22Rv1 (cell line): ENCODE measurements around the gene SLC22A1.
"Not testable (repeated sequence)": the region's sequence is repeated elsewhere in the genome, so short reads cannot be mapped to it uniquely, and the experiment has no call there.

Experiments
- H3K27ac ChIP-seq: fragments of 450-650 bp; 2 replicates; pipeline ENCODE4 v1.5.1; 2017
- ZFX ChIP-seq: fragments of 450-650 bp; IDR thresholded peaks from 2 replicates; pipeline ENCODE4 v1.6.1; 2017; ENCODE audit warnings: antibody characterized with exemption, borderline replicate concordance
- TF ChIP-seq, protein P1 (sequence below): fragments of 450-650 bp; IDR thresholded peaks from 2 replicates; pipeline ENCODE4 v1.5.1; 2017; ENCODE audit warnings: mild to moderate bottlenecking

SLC22A1 gene

DNA sequence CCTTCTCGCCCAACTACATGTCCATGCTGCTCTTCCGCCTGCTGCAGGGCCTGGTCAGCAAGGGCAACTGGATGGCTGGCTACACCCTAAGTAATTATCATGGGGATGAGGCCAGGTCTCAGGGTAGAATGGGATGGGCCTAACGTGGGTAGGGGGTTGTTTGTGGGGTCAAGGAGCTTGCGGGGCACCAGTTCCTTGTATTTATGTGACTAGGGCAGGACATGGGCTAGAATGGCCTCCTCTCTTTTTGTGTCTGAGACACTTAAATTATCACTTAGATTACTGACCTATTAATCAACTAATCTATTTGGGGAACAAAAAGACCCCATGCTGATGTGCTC lies 10.7 kb downstream of the SLC22A1 start:
- TF ChIP-seq, protein P1, sequence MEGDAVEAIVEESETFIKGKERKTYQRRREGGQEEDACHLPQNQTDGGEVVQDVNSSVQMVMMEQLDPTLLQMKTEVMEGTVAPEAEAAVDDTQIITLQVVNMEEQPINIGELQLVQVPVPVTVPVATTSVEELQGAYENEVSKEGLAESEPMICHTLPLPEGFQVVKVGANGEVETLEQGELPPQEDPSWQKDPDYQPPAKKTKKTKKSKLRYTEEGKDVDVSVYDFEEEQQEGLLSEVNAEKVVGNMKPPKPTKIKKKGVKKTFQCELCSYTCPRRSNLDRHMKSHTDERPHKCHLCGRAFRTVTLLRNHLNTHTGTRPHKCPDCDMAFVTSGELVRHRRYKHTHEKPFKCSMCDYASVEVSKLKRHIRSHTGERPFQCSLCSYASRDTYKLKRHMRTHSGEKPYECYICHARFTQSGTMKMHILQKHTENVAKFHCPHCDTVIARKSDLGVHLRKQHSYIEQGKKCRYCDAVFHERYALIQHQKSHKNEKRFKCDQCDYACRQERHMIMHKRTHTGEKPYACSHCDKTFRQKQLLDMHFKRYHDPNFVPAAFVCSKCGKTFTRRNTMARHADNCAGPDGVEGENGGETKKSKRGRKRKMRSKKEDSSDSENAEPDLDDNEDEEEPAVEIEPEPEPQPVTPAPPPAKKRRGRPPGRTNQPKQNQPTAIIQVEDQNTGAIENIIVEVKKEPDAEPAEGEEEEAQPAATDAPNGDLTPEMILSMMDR: no peak
- no peak for TF ChIP-seq ZFX
- H3K27ac ChIP-seq: no peak overlapping the region

DNA sequence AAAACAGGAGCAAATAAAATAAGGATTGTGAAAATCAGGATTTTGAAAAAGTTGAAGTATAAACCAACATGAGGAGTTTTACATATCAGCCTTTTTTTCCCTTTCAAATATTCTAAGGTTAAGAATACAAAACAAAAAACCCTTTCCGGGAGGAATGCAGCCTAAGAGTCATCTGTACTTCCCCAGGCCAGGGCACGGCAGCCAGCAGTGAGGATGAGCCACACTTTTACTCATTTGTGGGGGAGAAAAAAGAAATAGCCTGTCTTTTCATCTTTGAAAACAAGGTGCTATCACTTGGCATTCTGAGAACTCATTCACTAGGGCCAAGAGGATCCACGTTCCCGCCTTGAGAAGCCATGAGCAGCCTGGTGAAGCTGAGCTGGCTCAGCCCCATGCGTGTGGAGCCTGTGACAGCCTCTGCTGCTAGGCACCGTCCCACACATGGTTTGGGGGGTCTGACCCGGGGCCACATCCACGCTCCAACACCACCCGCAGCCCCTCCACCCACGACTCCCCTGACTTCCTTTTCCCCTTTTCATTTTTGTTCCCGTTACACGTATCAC lies 11.2 kb downstream of the SLC22A1 start:
- H3K27ac ChIP-seq: no peak overlapping the region
- TF ChIP-seq ZFX: no peak
- TF ChIP-seq, protein P1: no peak

DNA sequence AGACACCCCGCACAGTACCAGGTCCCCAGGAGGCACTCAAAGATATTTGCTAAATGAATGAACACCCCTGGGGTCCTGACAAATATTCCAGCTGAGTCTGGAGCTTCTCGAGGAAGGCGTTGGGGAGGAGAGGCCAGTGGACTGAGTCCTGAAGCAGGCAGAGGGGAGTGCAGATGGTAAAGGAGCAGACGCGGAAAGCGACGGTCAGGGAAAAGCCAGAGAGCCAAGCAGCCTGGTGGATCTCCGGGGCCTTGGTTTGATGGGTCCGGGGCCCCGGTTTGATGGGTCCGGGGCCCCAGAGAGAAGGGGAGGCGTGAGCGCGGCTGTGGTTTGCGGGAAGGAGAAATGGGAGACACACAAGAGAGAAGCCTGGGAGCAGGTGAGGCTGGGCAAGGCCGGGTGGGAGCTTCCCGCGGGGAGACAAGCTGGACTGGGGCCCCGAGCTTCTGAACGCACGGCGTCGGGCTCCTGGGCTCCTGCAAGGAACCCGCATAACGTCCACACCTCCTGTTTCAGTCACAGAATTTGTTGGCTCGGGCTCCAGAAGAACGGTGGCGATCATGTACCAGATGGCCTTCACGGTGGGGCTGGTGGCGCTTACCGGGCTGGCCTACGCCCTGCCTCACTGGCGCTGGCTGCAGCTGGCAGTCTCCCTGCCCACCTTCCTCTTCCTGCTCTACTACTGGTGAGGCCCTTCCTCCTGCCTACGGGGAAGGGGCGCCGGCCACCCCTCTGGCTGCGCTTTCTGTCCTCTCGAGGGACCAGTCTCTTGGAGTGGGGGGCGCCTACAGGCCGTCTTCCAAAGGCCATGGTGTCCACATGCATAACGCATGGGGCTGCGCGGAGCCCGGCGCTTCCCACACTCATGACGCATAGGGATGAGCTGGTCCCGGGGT lies 12.1 kb downstream of the SLC22A1 start:
- TF ChIP-seq, protein P1: no peak
- no peak for TF ChIP-seq ZFX
- H3K27ac ChIP-seq: no peak overlapping the region

DNA sequence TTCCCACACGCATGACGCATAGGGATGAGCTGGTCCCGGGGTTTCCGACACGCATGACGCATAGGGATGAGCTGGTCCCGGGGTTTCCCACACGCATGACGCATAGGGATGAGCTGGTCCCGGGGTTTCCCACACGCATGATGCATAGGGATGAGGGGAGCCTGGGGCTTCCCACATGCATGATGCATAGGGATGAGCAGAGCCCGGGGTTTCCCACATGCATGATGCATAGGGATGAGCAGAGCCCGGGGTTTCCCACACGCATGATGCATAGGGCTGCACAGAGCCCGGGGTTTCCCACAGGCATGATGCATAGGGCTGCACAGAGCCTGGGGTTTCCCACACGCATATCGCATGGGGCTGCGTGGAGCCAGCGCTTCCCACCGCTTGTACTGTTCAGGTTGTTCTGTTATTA lies 12.7 kb downstream of the SLC22A1 start:
- H3K27ac ChIP-seq: not testable (repeated sequence)

DNA sequence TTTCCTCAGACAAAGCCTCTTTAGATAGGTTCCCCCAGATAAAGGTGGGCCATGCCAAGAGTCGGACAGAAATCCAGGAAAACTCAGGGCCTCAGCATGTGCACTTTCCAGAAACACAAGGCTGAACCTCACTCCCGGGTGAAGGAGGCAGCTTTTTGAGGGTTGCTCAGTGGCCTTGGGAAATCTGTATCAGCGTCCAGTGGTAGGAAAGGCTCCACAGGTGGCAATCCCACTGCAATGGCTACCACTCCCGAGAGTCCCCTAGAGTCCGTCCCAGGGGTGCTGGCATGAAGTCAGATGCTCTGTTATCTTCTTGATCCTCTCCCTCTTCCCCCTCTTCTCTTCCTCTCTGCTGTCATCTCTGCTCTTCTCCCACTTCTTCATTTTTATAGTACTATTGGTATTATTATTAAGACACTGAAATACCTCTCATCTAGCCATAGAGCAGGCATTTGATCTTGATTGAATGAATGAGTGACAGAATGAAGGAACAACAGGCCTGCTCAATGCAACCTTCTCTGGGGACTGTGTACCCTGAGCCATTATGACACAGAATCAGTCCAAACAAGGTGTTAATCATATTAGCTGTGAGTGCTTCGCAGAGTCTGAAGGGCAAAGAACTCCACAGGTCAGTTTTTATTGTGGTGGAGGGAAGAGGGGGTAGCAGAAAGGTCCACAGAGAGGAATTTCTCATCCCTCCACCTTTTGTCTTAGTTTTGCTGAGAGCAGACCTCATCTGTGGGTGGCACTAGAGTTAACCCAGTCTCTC lies 13.3 kb downstream of the SLC22A1 start:
- no peak overlapping the region for H3K27ac ChIP-seq
- TF ChIP-seq ZFX: no peak
- TF ChIP-seq, protein P1: no peak

DNA sequence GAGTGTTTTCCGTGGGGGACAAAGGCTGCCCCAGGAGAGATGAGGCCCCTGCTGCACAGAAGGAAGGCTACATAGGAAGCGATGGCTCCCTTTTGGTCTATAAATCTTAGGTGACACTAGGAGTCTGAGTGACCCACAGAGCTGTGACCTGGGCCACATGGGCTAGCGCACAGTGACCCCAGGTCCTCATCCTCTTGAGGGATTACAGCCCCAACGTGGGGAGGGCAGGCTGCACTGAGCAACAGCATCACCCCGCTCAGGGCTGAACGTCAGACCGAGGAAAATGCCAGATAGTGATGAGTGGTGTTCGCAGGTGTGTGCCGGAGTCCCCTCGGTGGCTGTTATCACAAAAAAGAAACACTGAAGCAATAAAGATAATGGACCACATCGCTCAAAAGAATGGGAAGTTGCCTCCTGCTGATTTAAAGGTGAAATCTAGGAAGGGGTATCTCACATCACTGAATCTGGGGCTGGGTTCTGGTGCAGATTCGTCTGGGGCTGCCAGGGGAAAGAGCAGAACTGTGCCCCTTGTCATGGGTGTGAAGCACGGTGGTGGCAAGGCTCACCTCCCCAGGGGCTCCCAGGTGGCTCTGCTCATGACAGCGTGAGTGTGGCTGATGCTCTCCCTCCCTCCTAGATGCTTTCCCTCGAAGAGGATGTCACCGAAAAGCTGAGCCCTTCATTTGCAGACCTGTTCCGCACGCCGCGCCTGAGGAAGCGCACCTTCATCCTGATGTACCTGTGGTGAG lies 14.5 kb downstream of the SLC22A1 start:
- TF ChIP-seq, protein P1: no peak
- TF ChIP-seq ZFX: no peak
- H3K27ac ChIP-seq: no peak overlapping the region
